DND-41 (cell line): Measurements from ENCODE around the gene PHF13.

Experiments used
- EZH2 ChIP-seq: IDR thresholded peaks from 3 replicates; pipeline ENCODE4 v1.6.1; 2012; ENCODE audit warnings: borderline replicate concordance, low read depth, mild to moderate bottlenecking, moderate library complexity, low read length, inconsistent platforms; ENCODE audit not compliant: severe bottlenecking
- TF ChIP-seq, protein P1 (sequence below): IDR thresholded peaks from 2 replicates; pipeline ENCODE4 v1.5.1; 2012; ENCODE audit warnings: borderline replicate concordance, low read length, moderate library complexity, mild to moderate bottlenecking; ENCODE audit not compliant: poor library complexity, severe bottlenecking; ENCODE audit errors: extremely low read depth

DNA sequence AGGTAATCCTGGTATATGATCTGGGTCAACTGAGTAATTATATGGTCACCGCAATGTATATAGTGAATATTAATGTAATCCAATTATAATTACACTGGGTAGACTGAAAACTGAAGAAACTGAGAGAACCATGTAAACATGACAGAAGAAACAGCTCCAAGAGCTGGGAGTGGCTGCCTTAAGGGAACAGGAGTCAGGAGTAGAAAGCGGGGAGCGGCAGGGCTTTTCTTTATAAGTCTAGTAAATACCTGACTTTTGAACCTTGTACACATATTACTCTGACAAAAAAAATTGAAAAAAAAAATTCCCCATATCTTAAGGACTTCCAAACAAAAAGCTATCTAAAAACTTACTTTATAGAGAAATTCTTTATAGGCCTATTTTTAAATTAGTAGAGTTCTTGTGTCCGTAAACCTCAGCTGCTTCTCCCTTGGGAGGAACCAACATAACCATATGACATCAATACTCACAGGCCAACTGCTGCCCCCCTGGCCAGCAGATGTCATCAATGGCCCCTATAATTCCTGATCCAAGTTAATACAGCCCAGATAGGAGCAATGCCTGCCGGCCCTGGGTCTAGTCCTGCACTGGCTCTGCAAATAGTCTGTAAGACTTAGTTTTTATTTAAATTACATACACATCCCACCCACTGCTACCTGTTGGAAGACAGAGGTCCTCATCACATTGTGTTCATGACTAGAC, 45.0 kb downstream of the PHF13 start:
- no peak for TF ChIP-seq EZH2
- TF ChIP-seq, protein P1, sequence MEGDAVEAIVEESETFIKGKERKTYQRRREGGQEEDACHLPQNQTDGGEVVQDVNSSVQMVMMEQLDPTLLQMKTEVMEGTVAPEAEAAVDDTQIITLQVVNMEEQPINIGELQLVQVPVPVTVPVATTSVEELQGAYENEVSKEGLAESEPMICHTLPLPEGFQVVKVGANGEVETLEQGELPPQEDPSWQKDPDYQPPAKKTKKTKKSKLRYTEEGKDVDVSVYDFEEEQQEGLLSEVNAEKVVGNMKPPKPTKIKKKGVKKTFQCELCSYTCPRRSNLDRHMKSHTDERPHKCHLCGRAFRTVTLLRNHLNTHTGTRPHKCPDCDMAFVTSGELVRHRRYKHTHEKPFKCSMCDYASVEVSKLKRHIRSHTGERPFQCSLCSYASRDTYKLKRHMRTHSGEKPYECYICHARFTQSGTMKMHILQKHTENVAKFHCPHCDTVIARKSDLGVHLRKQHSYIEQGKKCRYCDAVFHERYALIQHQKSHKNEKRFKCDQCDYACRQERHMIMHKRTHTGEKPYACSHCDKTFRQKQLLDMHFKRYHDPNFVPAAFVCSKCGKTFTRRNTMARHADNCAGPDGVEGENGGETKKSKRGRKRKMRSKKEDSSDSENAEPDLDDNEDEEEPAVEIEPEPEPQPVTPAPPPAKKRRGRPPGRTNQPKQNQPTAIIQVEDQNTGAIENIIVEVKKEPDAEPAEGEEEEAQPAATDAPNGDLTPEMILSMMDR = no peak
